ENCODE results near the gene PRKCQ. TPM values are rescaled to one million over a fixed set of nuclear protein-coding genes. Genes with fewer than 3 reads are reported as not detected.
"Not testable (repeated sequence)": the region's sequence is repeated elsewhere in the genome, so short reads cannot be mapped to it uniquely, and the experiment has no call there.

Gene PRKCQ
- total RNA-seq, 2 experiments from 2014 or later: 44.9 to 45.9 TPM

GRCh38 chr10:6385665-6386064, 194.4 kb downstream of the PRKCQ start:
- peaks cover 26% of the 10 kb centered on the region for H3K4me1 Mint-ChIP-seq
- H3K9me3 Mint-ChIP-seq: peaks cover 29% of the 10 kb centered on the region
- DNase-seq: no peak
- H3K36me3 Mint-ChIP-seq: peaks cover 22% of the 10 kb centered on the region
- no peak overlapping the region for H3K4me3 Mint-ChIP-seq
- H3K27ac Mint-ChIP-seq: no peak overlapping the region
- no peaks in the 10 kb centered on the region for H3K27me3 Mint-ChIP-seq

DNA sequence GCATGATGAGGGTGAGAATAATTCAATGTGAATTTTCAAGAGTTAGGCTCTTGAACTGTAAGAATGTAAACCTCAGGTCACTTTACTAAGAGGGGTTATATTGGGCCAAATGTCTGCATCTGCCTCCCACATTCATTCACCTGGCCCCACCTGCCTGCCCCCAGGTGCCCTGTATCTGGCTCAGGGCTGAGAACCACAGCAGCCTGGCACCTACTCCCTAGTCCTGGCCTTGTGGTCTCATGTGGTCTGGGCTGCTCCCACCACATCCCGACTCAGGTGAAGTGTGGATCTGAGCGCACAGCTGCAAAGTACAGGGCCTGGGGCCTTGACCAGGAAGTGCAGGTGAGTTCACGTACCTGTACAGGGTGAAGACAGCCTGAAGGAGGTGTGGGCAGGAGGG, 195.2 kb downstream of the PRKCQ start:
- no peak for DNase-seq
- peaks cover 26% of the 10 kb centered on the region for H3K4me1 Mint-ChIP-seq
- no peak overlapping the region for H3K4me3 Mint-ChIP-seq
- peaks cover 30% of the 10 kb centered on the region for H3K9me3 Mint-ChIP-seq
- H3K36me3 Mint-ChIP-seq: peaks cover 25% of the 10 kb centered on the region
- H3K27me3 Mint-ChIP-seq: no peaks in the 10 kb centered on the region
- no peak overlapping the region for H3K27ac Mint-ChIP-seq

DNA sequence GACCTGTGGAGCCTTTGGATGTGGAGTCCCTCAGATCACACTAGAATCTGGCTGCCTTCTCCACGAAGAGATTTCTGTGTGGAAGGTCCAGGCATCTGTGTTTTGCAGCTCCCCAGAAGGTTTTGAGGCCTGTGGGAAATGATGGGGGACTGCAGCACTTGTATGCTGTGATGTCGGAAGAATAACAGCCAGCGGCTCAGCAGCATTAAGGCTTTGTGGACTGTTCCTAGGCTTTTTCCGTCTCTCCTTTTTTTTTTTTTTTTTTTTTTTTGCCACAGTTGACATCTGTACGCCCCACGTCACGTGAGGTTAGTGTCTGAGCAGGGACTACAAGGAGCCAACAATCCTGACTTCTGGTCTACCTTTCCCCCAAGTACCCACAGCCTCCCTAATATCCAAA, 196.0 kb downstream of the PRKCQ start:
- H3K36me3 Mint-ChIP-seq: peaks cover 27% of the 10 kb centered on the region
- no peak overlapping the region for H3K27ac Mint-ChIP-seq
- H3K4me1 Mint-ChIP-seq: peaks cover 26% of the 10 kb centered on the region
- H3K9me3 Mint-ChIP-seq: peaks cover 32% of the 10 kb centered on the region
- no peak overlapping the region for H3K4me3 Mint-ChIP-seq
- no peak for DNase-seq
- H3K27me3 Mint-ChIP-seq: no peaks in the 10 kb centered on the region

DNA sequence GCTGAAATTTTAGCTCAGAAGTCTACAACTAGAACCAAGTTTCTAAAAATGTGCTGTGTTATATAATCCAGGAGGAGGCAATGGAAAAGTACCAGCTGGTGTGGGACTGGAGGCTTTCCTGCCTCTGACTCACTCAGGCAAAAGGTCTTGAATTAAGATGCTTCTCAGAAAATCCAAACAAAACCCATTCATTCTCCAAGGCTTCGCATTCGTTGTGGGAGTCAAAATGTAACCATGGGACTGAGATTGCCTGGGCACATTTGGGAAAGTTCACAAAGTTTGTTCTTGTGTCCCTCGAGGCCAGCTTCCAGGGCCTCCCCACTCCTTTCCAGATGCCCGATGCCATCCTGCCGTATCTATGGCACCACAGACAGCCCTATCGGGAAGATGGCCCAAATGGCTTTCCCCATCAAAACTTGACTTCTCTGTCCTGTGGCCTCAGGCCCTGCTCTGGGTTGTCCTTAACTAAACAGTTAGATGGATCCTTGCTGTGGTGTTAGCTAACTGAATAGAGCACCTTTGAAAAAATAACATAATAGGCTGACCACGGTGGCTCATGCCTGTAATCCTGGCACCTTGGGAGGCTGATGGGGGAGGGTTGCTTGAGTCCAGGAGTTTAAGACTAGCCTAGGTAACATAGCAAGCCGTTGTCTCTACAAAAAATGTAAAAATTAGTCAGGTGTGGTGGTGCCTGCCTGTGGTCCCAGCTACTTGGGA, 196.8 kb downstream of the PRKCQ start:
- Mint-ChIP-seq H3K4me3 (no peak overlapping the region), H3K9me3 (peaks cover 35% of the 10 kb centered on the region), H3K36me3 (peaks cover 33% of the 10 kb centered on the region), H3K27me3 (no peaks in the 10 kb centered on the region), H3K27ac (no peak overlapping the region), H3K4me1 (peaks cover 24% of the 10 kb centered on the region)
- DNase-seq: no peak

GRCh38 chr10:6382081-6382480, 198.0 kb downstream of the PRKCQ start:
- peak overlapping the region; percentile 62 for H3K4me3 Mint-ChIP-seq
- H3K36me3 Mint-ChIP-seq: peaks cover 34% of the 10 kb centered on the region
- DNase-seq: peak; percentile 45
- no peaks in the 10 kb centered on the region for H3K27me3 Mint-ChIP-seq
- H3K4me1 Mint-ChIP-seq: peaks cover 20% of the 10 kb centered on the region
- peaks cover 33% of the 10 kb centered on the region for H3K9me3 Mint-ChIP-seq
- H3K27ac Mint-ChIP-seq: peak overlapping the region; percentile 82

DNA sequence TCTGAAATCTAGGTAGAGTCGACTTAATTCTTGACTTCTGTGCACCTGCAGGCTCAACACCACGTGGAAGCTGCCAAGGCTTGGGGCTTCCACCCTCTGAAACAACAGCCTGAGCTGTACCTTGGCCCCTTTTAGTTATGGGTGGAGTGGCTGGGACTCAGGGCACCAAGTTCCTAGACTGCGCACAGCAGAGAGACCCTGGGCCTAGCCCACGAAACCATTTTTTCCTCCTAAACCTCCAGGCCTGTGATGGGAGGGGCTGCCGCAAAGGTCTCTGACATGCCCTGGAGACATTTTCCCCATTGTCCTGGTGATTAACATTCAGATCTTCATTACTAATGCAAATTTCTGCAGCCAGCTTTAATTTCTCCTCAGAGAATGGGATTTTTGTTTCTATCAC, 199.6 kb downstream of the PRKCQ start:
- peaks cover 34% of the 10 kb centered on the region for H3K36me3 Mint-ChIP-seq
- DNase-seq, H3K4me3 Mint-ChIP-seq, H3K27ac Mint-ChIP-seq, H3K27me3 Mint-ChIP-seq: not testable (repeated sequence)
- peaks cover 26% of the 10 kb centered on the region for H3K4me1 Mint-ChIP-seq
- H3K9me3 Mint-ChIP-seq: peaks cover 33% of the 10 kb centered on the region

- H3K27me3 Mint-ChIP-seq: no peaks in the 10 kb centered on the region
- no peak overlapping the region for H3K4me3 Mint-ChIP-seq
- no peak for DNase-seq
- peaks cover 33% of the 10 kb centered on the region for H3K9me3 Mint-ChIP-seq
- peaks cover 26% of the 10 kb centered on the region for H3K4me1 Mint-ChIP-seq
- H3K36me3 Mint-ChIP-seq: peaks cover 34% of the 10 kb centered on the region
- no peak overlapping the region for H3K27ac Mint-ChIP-seq
Observed at GRCh38 chr10:6379015-6379776, 200.9 kb downstream of the PRKCQ start.
